COLO829 (cell line): ENCODE measurements around the gene KRTCAP2.
A peak's percentile ranks its signal among the peaks of the same experiment; 100 is the strongest.
"Not testable (repeated sequence)": the region's sequence is repeated elsewhere in the genome, so short reads cannot be mapped to it uniquely, and the experiment has no call there.

Experiments used
- DNase-seq: peaks from one replicate; pipeline ENCODE4 v3.0.0; 2012; ENCODE audit warnings: low spot score

KRTCAP2 gene

GRCh38 chr1:155172732-155173477, at the start of gene KRTCAP2:
KRTCAP2 (minus strand) TSS chr1:155173304; CDS start chr1:155173224, 80 bp downstream.
- peak; percentile 100 for DNase-seq

GRCh38 chr1:155220211-155220965, 47.3 kb upstream of the KRTCAP2 start:
- DNase-seq, result not testable (repeated sequence)

DNA sequence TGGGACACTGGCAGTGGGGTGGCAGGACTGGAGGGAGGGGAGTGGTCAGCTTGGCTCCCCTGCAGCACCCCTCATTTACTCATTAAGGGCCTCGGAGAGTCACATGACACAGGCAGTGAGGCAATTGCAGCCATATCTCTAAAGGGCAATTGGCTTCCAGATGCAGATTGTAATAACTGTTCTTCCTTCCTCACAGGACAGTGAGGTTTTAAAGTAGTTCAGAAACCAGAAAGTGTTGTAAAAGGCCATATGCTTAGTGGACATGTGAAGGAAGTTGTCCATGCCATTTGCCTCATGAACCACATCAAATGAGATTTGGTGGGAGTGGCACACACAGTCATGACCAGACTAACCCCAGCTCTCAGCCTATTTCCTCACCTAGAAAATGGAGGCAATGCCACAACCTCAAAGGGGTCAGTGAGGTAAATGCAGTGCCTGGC, 46.5 kb upstream of the KRTCAP2 start:
- no peak for DNase-seq

- peak; percentile 78 for DNase-seq
These were observed 45.9 kb upstream of the KRTCAP2 start for GRCh38 chr1:155218854-155219591.

- DNase-seq, result not testable (repeated sequence)
These were observed 41.6 kb upstream of the KRTCAP2 start for GRCh38 chr1:155214702-155215101.

DNA sequence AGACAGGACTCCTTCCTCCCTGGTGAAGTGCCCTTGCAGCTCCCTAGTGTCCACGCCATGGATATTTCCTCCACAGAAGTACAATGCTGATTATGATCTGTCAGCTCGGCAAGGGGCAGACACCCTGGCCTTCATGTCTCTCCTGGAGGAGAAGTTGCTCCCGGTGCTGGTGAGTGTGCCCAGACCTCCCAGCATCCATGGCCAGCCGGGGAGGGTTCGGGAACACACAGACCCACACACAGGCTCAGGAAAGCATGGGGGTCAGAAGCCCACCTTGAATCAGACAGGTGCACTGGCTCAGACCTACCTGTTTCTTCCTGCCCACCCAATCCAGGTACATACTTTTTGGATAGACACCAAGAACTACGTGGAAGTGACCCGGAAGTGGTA, 38.9 kb upstream of the KRTCAP2 start:
- not testable (repeated sequence) for DNase-seq

GRCh38 chr1:155211381-155212050, 38.4 kb upstream of the KRTCAP2 start:
- DNase-seq, result not testable (repeated sequence)

DNA sequence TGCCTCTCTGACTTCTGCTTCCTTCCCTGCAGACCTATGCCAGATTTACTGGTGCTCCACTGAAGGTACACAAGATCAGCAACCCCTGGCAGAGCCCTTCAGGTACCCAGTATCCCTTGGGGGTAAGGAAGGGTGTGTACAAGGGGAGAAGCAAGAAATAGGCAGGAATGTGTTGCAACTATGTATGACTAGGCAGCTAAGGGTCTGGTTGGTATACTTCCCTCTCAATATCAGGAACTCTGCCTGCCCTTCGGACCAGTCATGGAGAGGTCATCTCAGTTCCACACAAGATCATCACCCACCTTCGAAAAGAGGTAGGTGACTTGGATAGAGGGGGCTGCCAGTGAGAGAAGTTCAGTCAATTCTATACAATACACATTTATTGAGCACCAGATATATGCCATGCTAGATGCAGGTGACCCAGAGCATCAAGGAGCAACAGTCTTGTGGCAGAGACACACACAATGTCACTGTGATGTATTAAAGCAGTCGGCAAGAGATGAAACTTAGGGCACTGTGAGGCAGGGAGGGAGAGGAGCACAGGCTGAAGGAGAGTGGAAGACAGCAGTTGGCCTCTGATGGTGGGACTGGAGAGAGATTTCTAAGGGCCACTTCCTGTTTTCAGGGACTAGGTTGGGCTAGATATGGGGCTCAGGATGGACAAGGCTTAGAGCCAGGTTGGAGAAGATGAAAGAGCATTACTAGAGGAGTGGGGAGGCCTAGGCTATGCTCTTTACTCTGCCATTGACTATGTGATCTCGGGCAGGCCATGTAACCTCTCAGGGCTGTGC, 37.4 kb upstream of the KRTCAP2 start:
- no peak for DNase-seq

DNA sequence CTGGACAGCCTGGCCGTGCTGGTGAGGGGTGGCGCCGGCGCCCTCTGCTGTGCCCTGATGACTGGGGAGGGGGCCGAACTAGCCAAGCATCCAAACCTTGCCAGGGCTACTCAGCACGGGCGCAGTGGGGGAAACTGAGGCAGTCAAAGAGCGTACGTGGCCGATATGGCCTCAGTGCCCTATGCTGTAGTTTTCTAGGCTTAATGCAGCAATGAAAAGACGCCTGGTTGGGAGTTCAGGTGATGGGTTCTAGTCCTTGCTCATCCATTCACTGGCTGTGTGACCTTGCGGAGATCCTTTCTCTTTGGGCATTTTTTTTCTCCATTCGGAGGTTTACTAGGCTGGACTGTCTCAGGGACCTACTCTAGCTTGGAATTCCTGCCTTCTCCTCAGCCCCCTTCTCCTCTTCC, 36.2 kb upstream of the KRTCAP2 start:
- no peak for DNase-seq

- DNase-seq, result peak; percentile 78
These were observed 35.6 kb upstream of the KRTCAP2 start, which contains the start of gene MTX1 for GRCh38 chr1:155208541-155209311. MTX1 (plus strand) TSS chr1:155208695; CDS start chr1:155208805, 110 bp downstream.

DNA sequence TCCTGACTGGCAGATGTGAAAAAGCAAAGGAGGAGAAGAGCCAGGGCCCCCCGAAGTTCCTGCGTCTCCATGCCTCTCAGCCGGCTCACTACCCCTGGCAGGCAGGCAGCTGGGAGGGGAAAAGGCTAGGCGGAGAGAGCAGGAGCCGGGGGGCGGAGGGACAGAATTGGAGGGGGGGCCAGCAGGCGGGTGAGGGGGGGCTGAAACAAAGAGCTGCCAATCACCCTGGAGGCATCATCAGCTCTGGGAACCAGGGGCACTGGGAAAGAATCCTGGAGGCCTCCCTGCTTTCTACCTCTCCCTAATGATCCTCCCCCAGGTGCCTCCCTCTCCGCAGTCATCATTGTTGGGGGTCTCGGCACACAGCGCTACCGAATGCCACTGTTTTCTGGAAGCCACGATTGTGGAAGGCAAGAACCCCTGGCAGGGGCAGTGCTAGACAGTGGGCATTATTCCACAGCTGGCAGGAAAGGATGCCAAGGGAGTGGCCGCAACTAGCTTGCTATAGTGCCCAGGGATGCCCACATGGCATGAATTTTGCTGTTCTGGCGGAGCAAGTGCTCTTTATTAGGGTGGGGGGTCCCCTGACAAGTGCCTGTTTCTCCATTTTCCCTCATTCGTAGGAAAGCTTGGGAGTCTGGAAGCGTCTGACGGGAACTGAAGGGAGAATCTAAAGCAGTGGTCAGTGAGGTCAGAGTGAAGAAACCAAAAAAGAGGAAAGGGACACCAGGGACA, 34.9 kb upstream of the KRTCAP2 start, which contains the start of gene THBS3:
Gene THBS3 (minus strand): TSS at position 92 of the 735 bp plus-strand sequence. CDS start 21 bp downstream, at position 71.
- DNase-seq, result no peak

- DNase-seq, result peak; percentile 69
These were observed 34.0 kb upstream of the KRTCAP2 start for GRCh38 chr1:155206891-155207805.

GRCh38 chr1:155205969-155206593, 33.0 kb upstream of the KRTCAP2 start:
- no peak for DNase-seq

DNA sequence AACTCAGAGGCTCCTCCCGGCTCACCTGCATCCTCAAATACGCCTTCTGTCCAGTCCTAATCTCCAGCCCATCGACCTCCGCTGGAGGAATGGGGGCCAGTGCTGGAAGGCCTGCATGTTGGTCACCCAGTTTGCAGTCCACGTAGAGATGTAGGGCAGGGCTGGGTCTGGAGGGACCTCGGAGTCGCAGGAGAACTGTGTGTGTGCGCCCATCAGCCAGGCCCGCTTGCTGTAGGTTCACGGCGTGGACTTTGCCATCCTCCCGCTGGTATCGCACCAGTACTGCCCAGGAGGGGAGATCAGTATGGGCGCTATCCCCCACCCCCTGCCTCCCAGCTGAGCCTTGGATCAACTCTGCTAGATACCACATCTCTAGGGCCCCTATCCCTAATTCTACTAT, 31.9 kb upstream of the KRTCAP2 start:
- DNase-seq, result no peak

DNA sequence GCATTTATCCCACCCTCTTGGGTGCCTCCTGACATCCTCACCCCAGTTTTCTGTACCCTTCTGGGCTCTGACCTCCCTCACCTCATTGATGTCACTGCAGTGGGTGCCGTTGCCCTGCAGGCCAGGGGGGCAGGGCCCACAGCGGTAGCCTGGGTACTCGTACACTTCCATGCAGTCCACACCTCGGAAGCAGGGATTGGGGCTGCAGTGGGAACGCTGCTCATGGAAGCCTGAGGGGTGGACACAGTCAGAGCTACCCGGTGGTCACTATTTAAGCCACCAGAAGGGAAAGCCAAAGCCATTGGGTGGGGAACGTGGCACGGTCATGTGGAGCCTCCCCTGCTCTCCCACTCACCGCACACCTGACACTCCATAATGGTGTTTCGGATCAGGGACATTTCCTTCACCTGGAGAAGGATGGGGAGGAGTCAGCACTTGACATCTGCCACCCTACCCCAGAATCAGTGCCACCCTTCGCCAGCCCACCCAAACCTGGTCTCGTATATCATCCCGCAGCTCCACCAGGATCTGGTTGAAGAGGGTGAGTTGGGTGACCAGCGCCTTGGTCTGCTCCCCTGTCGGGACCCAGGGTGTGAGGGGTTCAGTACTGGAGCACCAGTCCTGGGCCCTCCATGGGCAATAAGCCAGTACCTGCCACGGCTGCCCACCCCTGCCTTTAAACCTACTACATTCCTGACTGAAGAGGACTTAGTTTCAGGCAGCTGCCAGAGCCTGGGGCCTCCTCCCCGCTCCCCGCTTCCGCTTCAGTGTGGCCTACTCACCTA, 29.8 kb upstream of the KRTCAP2 start:
- no peak for DNase-seq

GRCh38 chr1:155202198-155202597, 29.1 kb upstream of the KRTCAP2 start:
- no peak for DNase-seq

- DNase-seq, result no peak
These were observed 27.8 kb upstream of the KRTCAP2 start for GRCh38 chr1:155200920-155201319.
